Naive B cell (primary cell): ENCODE results near the gene RNF144B. TPM values are rescaled to one million over a fixed set of nuclear protein-coding genes. Genes with fewer than 3 reads are reported as not detected.
"Not testable (repeated sequence)": the region's sequence is repeated elsewhere in the genome, so short reads cannot be mapped to it uniquely, and the experiment has no call there.

Experiments
- ATAC-seq, 2 donors: fragments of 150-1000 bp; cut with Tn5 transposase; 2 replicates each; pipeline ENCODE4 v1.10.0; 2021; ENCODE audit warnings: low read depth in 2 of 2, mild to moderate bottlenecking in 2 of 2, moderate library complexity in 2 of 2
- DNase-seq: peaks from one replicate; pipeline ENCODE4 v3.0.0; 2022
- H3K27ac Mint-ChIP-seq, 6 donors: one replicate each; pipeline ENCODE4 v1.8.0; 2020 to 2022; ENCODE audit warnings: mild to moderate bottlenecking in 6 of 6, mixed read lengths in 6 of 6, moderate library complexity in 5 of 6, inconsistent platforms in 2 of 6
- H3K27me3 Mint-ChIP-seq, 3 donors: one replicate each; pipeline ENCODE4 v1.8.0; 2021 to 2022; ENCODE audit warnings: mixed read lengths in 3 of 3, mild to moderate bottlenecking in 1 of 3
- H3K36me3 Mint-ChIP-seq, 2 donors: one replicate each; pipeline ENCODE4 v1.8.0; 2020 to 2022; ENCODE audit warnings: mixed read lengths in 2 of 2, inconsistent platforms in 1 of 2, mild to moderate bottlenecking in 1 of 2
- H3K4me1 Mint-ChIP-seq, 3 donors: one replicate each; pipeline ENCODE4 v1.8.0; 2020 to 2022; ENCODE audit warnings: mixed read lengths in 3 of 3, inconsistent platforms in 1 of 3, mild to moderate bottlenecking in 1 of 3, moderate library complexity in 1 of 3
- H3K4me3 Mint-ChIP-seq, 8 donors: one replicate each; pipeline ENCODE4 v1.8.0; 2020 to 2022; ENCODE audit warnings: mild to moderate bottlenecking in 8 of 8, mixed read lengths in 8 of 8, moderate library complexity in 8 of 8, inconsistent platforms in 2 of 8
- H3K9me3 Mint-ChIP-seq, 7 donors: one replicate each; pipeline ENCODE4 v1.8.0; 2020 to 2022; ENCODE audit warnings: mixed read lengths in 7 of 7, mild to moderate bottlenecking in 5 of 7, inconsistent platforms in 2 of 7, moderate library complexity in 1 of 7
- polyA plus RNA-seq, 6 donors: library from polyadenylated mRNA; unstranded; fragments of 300-500 nt; fragmentation: Illumina TruSeq; gene quantifications; one replicate each; pipeline ENCODE4 v1.2.3, GENCODE V29; 2021; ENCODE audit warnings: low read depth in 6 of 6

Gene RNF144B
- polyA plus RNA-seq, 6 donors from 2014 or later = 3.4 to 17.4 (median 8.9) TPM

DNA sequence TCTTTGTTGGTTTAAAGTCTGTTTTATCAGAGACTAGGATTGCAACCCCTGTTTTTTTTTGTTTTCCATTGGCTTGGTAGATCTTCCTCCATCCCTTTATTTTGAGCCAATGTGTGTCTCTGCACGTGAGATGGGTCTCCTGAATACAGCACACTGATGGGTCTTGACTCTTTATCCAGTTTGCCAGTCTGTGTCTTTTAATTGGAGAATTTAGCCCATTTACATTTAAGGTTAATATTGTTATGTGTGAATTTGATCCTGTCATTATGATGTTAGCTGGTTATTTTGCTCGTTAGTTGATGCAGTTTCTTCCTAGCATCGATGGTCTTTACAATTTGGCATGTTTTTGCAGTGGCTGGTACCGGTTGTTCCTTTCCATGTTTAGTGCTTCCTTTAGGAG is 29.6 kb upstream of the RNF144B start:
- not testable (repeated sequence) for ATAC-seq, H3K36me3 Mint-ChIP-seq, H3K4me3 Mint-ChIP-seq, H3K27me3 Mint-ChIP-seq, DNase-seq
- Mint-ChIP-seq H3K27ac (peak overlapping the region in 1 of 6 donors; percentile 60), H3K9me3 (peaks cover 5 to 25% (median 20%) of the 10 kb centered on the region in 7 donors), H3K4me1 (peaks cover 28 to 38% (median 37%) of the 10 kb centered on the region in 3 donors)

DNA sequence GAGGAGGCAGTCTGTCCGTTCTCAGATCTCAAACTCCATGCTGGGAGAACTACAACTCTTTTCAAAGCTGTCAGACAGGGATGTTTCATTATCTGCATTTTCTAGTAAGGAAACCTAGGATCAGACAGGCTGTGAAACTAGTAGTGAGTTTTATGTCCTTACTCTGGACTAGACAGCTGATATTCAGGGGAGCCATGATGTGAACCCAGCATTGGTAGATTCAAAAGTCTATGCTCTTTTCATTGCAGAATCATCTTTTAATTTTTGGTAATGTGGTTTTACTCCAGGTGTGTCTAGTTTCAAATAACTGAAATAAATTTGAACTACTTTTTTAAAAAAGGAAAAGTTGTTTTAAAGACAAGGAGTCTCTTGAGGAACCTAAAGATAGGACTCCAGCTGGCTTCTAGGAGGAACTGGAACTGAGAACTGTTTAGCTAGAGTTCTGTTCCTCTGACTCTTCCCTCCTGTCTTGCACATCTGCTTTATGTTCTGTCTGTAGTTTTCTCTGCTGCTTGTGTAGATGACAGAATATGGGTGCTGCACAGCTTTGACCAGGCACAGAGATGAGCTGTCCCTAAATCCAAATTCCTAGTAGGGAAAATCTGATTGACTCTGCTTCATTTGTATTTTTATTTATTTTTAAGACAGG is 27.8 kb upstream of the RNF144B start:
- ATAC-seq (peak; percentile 81 to 82), DNase-seq (peak; percentile 19)
- Mint-ChIP-seq H3K4me3 (peak overlapping the region in 6 of 8 donors; percentile 66 to 85 (median 74)), H3K27ac (no peak overlapping the region), H3K4me1 (peaks cover 28 to 39% (median 37%) of the 10 kb centered on the region in 3 donors), H3K27me3 (no peaks in the 10 kb centered on the region), H3K36me3 (peaks cover 7 to 8% of the 10 kb centered on the region in 2 donors), H3K9me3 (peaks cover 5 to 22% (median 20%) of the 10 kb centered on the region in 7 donors)

DNA sequence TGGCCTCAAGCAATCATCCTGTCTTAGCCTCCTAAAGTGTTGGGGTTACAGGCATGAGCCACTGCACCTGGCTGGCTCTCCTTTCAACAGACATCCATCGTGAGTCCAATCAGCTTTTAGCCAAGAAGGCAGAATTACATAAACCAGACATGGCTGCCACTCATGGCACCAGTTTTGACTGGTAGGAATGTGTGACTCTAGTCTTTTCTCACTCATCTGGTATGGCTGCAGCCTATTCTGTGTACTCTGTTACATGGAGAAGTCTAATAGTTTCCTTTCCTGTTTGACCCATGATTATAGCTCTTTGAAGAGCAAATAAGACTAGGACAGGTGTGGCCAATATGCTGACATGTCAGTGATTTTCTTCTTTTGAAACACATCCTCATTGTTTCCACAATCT is 27.0 kb upstream of the RNF144B start:
- Mint-ChIP-seq H3K4me1 (peaks cover 28 to 39% (median 37%) of the 10 kb centered on the region in 3 donors), H3K27me3 (no peaks in the 10 kb centered on the region), H3K9me3 (peaks cover 5 to 22% (median 20%) of the 10 kb centered on the region in 7 donors), H3K4me3 (peak overlapping the region in 7 of 8 donors; percentile 59 to 85 (median 73)), H3K36me3 (peaks cover 7 to 8% of the 10 kb centered on the region in 2 donors), H3K27ac (peak overlapping the region in 5 of 6 donors; percentile 31 to 92 (median 86))
- ATAC-seq (peak in 1 of 2 donors; percentile 23), DNase-seq (no peak)

DNA sequence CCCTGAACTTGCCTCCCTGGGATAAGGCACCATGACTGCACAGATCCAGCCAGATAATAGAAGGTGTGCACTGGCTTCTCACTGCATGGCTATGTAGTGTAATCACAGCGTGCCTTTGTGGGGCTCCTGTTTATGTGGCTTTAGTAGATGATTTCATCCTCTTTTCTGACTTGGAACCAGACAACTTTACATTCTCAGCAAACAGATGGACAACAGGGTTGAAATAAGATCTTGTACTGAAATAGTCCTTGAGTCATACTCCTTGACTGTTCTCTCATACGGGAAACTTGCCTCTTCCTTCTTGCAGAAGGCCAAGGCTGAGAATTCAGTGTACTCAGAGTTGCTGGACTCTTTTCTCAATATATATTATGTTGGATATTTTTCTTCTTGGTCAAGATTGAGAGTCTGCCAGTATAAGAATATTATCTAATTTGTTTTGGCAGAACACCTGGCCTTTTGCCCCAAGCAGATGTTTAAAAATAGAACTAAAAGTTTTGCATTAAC is 25.0 kb upstream of the RNF144B start:
- peaks cover 28 to 39% (median 37%) of the 10 kb centered on the region in 3 donors for H3K4me1 Mint-ChIP-seq
- peaks cover 5 to 22% (median 14%) of the 10 kb centered on the region in 7 donors for H3K9me3 Mint-ChIP-seq
- DNase-seq (no peak), ATAC-seq (no peak)
- peak overlapping the region in 1 of 8 donors; percentile 55 for H3K4me3 Mint-ChIP-seq
- H3K36me3 Mint-ChIP-seq = peaks cover 7 to 13% of the 10 kb centered on the region in 2 donors
- H3K27me3 Mint-ChIP-seq = no peaks in the 10 kb centered on the region
- H3K27ac Mint-ChIP-seq = peak overlapping the region in 2 of 6 donors; percentile 23 to 30

DNA sequence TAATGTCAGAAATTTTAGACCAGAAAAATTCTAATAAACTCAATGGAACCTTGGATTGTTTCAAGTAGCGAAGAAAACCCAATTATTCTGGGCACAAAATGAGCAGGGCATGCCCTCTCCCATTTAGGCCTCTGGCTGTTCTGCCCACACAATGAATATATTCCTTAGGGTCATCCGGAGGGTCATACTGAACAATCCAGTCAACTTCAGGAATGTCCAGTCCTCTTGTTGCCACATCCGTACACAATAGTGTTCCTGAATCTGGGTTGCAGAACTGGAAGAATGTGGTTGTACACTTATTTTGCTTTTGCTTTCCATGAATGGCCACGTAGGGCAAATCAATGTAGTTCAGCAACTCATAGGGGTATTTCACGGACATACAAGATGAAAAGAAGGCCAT is 23.4 kb upstream of the RNF144B start:
- no peak for DNase-seq
- Mint-ChIP-seq H3K27ac (peak overlapping the region in 1 of 6 donors; percentile 32), H3K4me1 (peaks cover 28 to 39% (median 36%) of the 10 kb centered on the region in 3 donors), H3K27me3 (no peaks in the 10 kb centered on the region), H3K9me3 (peaks cover 0 to 7% (median 4%) of the 10 kb centered on the region in 7 donors), H3K36me3 (peaks cover 0 to 5% of the 10 kb centered on the region in 2 donors), H3K4me3 (no peak overlapping the region)
- no peak for ATAC-seq

DNA sequence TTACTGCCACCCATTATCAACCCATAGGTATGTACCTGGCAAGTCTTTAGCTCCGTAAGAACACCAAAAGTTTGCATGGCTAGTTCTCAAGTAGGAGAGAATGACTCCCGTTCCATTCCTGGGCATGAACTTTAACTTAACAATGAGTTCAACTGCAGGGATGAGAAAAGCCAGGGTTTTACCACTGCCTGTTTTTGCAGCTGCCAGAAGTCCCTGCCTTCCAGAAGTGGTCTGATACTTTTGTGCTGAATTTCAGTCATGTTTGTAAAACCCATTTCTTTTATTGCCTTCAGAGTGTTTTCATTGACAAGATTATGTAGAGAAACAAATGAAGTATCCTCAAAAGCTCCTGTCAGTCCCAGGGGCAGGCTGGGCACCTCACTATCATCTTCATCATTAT is 22.6 kb upstream of the RNF144B start:
- Mint-ChIP-seq H3K4me1 (peaks cover 23 to 31% (median 28%) of the 10 kb centered on the region in 3 donors), H3K27ac (peak overlapping the region in 2 of 6 donors; percentile 2 to 15)
- not testable (repeated sequence) for ATAC-seq, DNase-seq, H3K4me3 Mint-ChIP-seq, H3K27me3 Mint-ChIP-seq, H3K9me3 Mint-ChIP-seq, H3K36me3 Mint-ChIP-seq

DNA sequence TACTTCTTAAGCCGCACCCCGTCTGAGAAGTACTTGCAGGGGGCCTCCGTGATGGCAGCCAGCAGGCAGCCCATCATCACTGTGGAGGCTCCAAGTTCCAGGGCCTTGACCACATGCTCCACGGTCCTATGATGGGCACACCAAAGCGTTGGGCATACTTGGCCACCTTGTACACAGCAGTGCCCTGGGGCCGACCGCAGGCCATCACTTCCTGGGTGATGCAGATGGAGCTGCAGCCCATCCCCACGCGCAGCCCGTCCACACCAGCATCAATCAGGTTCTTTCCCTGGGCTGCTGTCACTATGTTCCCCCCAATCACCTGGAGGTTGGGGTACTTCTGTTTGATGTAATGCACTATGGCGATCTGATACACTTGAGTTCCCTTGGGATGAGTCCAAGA is 19.8 kb upstream of the RNF144B start:
- Mint-ChIP-seq H3K9me3 (peaks cover 0 to 7% (median 4%) of the 10 kb centered on the region in 7 donors), H3K27ac (no peak overlapping the region), H3K4me1 (peaks cover 1 to 5% (median 3%) of the 10 kb centered on the region in 3 donors), H3K36me3 (peaks cover 0 to 5% of the 10 kb centered on the region in 2 donors), H3K4me3 (no peak overlapping the region), H3K27me3 (peaks cover 0 to 2% (median 0%) of the 10 kb centered on the region in 3 donors)
- DNase-seq (no peak), ATAC-seq (no peak)

DNA sequence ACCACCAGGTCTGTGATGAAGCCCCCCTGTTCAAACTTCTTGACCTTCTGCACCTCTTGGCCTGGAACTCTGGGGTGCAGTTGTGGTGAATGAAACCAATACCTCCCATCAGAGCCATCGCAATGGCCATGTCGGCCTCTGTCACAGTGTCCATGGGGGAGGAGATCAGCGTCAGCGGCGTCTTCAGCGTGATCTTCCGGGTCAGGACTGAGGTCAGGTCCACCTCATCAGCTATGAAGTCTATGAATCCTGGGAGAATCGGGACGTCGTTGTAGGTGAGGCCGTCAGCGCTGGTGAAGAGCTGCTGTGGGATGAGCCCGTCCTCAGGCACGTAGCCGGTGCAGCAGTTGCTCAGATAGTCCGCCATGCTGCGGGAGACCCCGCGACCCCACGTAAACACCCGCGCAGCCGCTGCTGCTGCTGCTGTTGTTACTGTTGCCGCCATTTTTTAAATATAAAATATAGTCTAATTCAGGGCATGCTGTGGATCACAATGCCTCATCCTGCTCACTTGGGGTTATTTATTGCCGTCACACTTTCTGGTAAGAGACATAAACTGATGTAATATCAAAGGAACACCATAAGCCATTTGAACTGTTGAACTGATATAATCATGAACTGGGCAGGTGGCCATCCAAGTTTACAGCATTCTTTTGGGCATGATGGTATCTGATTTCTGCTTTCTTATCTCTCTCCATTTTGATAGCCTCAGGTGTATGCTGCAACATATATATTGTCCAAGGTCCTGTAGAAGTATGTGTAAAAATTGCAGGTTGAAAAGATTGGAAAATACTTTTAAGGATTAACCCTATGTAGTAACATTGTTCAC is 18.7 kb upstream of the RNF144B start:
- Mint-ChIP-seq H3K9me3 (peaks cover 0 to 7% (median 4%) of the 10 kb centered on the region in 7 donors), H3K36me3 (peaks cover 0 to 5% of the 10 kb centered on the region in 2 donors), H3K27me3 (peaks cover 0 to 3% (median 0%) of the 10 kb centered on the region in 3 donors), H3K27ac (peak overlapping the region in 1 of 6 donors; percentile 65), H3K4me3 (no peak overlapping the region), H3K4me1 (no peaks in the 10 kb centered on the region)
- DNase-seq = no peak
- no peak for ATAC-seq

DNA sequence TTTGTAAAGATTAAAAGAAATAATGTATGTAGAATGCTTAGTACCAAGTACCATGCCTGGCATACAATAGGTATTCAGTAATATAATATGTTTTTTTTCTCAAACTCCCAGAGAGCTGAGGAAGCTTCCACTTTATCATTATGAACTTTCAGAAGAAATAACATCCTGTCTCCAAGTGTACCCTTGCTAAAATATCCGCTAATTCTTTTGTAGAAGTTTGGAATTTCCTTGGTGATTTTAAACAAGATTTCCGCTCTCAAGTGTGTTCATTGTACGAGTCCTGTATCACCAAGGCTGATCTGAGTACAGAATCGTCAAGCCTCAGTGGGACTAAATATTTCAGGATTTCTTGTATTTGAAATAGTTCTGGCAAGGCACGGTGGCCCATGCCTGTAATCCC is 16.1 kb upstream of the RNF144B start:
- Mint-ChIP-seq H3K27me3 (peaks cover 0 to 7% (median 0%) of the 10 kb centered on the region in 3 donors), H3K4me1 (no peaks in the 10 kb centered on the region), H3K4me3 (no peak overlapping the region), H3K27ac (no peak overlapping the region), H3K36me3 (no peaks in the 10 kb centered on the region), H3K9me3 (peaks cover 0 to under 1% (median 0%) of the 10 kb centered on the region in 7 donors)
- no peak for DNase-seq
- ATAC-seq = no peak

DNA sequence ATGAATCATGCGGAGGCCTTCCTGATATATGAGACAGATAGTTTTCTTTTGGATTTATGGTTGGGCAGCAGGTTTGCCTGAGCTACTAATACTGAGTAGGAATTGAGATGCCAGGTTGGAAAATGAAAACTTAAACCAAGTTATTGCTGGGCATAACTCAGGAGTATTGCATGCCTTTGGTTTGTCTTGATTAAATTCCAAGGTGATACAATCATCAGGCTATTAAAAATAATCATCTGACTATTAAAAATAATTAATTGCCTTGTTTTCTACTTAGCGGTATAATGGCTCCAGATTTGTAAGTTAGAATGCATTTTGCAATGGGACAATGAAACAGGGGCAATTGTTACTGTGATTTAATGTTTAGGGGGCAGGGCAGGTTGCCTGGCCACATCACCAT is 15.5 kb upstream of the RNF144B start:
- no peak overlapping the region for H3K27ac Mint-ChIP-seq
- no peaks in the 10 kb centered on the region for H3K9me3 Mint-ChIP-seq
- no peaks in the 10 kb centered on the region for H3K36me3 Mint-ChIP-seq
- H3K4me3 Mint-ChIP-seq = no peak overlapping the region
- ATAC-seq (no peak), DNase-seq (no peak)
- no peaks in the 10 kb centered on the region for H3K4me1 Mint-ChIP-seq
- H3K27me3 Mint-ChIP-seq = peaks cover 0 to 7% (median 0%) of the 10 kb centered on the region in 3 donors

DNA sequence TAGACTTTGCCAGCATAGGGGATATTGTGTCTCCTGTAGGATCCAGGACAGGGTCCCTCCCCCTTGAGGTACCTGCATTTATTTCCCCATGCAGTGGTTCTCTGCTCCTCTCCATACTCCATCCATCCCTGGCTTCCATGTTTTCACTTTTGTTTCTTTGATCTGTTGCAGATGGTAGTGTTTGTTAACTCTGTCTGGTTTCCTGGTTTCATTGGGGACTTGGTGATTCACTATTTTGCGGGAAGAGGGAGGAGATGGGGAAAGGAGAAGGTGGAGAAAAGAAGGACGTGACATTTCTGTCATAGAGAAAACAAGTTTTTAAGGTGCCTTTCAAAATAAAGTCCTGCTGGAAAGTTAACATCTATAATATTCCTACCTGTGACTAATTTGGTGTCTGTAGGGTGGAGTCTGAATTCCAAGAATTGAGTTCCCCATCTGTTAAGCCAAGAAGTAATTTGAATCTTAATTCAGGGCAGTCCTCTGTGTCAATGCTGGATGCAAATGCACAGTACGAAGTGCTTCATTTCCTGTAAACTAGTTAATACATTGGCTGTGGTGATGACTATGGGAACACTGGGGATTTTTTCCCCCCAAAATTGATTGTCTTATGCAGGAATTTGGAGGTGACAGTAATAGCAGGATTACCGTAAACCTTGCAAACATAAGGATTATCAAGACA is 6.9 kb upstream of the RNF144B start:
- Mint-ChIP-seq H3K36me3 (no peaks in the 10 kb centered on the region), H3K4me1 (peaks cover 0 to 5% (median 0%) of the 10 kb centered on the region in 3 donors), H3K4me3 (no peak overlapping the region), H3K27ac (no peak overlapping the region), H3K9me3 (peaks cover 0 to 4% (median 0%) of the 10 kb centered on the region in 7 donors), H3K27me3 (peaks cover 0 to 4% (median 0%) of the 10 kb centered on the region in 3 donors)
- DNase-seq = no peak
- ATAC-seq = no peak

DNA sequence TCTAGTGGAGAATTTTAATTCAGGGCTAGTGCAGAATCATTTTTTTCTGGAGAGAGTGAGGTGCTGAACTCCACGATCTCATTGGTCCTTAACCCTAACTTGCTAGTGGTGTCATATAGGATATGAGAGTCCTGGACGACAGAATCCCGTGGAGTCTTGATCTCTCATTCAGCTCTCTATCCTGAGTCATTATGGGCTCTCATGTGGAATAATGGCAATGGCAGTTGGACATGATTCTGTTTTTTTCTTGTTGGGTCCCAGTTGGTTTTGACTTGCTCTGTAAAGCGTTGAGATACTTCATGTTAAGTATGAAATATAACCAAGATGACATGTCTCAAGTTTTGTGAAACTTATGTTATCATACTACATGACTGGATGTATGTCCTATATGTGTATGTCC is 6.3 kb upstream of the RNF144B start:
- Mint-ChIP-seq H3K27me3 (peaks cover 0 to under 1% (median 0%) of the 10 kb centered on the region in 3 donors), H3K9me3 (peaks cover 0 to 4% (median 0%) of the 10 kb centered on the region in 7 donors), H3K4me3 (no peak overlapping the region), H3K27ac (no peak overlapping the region), H3K4me1 (peaks cover 0 to 5% (median 0%) of the 10 kb centered on the region in 3 donors), H3K36me3 (no peaks in the 10 kb centered on the region)
- DNase-seq = no peak
- no peak for ATAC-seq

DNA sequence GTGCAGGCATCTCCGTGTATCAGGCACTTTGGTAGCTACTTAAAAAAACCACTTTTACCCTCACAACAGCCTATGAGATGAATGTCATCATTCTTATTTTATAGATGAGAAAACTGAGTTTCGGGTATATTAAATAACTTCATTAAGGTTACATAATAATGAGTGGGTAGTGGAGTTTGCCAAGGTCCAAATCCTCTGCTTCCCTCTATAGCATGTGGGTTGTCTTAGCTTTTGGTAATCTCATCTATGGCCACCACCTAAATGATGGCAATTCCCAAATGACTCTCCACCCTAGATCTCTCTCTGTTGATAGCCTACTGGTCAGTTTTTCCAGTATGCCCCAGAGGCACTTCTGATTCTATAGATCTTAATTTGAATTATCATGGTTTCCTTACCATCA is 3.7 kb upstream of the RNF144B start:
- no peak overlapping the region for H3K4me3 Mint-ChIP-seq
- ATAC-seq (no peak), DNase-seq (no peak)
- H3K27me3 Mint-ChIP-seq = no peaks in the 10 kb centered on the region
- no peak overlapping the region for H3K27ac Mint-ChIP-seq
- H3K9me3 Mint-ChIP-seq = peaks cover 0 to 4% (median 0%) of the 10 kb centered on the region in 7 donors
- H3K4me1 Mint-ChIP-seq = peaks cover 17 to 21% (median 18%) of the 10 kb centered on the region in 3 donors
- H3K36me3 Mint-ChIP-seq = no peaks in the 10 kb centered on the region
